Activated CD4-positive, alpha-beta T cell treated with anti-CD3 and anti-CD28 coated beads for 4 hours (primary cell): Measurements from ENCODE around the gene PLEKHJ1.

Experiments
- DNase-seq, 2 donors: peaks; one replicate each; pipeline ENCODE4 v3.0.0-alpha.2; 2020

The PLEKHJ1 gene

DNA sequence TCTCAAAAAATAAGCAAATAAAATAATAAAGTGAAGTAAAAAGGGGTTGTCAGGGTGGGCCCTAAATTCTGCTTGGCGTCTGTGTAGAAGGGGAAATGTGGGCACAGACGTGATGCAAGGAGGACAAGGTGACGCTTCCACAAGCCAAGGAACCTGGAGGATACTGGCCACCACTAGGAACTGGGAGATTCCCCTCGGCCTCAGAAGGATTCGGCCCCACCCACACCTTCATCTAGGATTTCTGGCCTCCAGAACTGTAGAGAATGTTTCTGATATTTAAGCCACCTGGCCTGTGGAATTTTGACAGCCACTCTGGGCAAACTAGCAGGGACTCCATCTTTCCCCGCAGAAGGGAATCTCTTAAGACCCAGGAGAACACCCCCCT is 1.1 kb downstream of the PLEKHJ1 start:
- no peak for DNase-seq

- DNase-seq = no peak
These were observed 2.4 kb downstream of the PLEKHJ1 start for GRCh38 chr19:2233601-2234280.

DNA sequence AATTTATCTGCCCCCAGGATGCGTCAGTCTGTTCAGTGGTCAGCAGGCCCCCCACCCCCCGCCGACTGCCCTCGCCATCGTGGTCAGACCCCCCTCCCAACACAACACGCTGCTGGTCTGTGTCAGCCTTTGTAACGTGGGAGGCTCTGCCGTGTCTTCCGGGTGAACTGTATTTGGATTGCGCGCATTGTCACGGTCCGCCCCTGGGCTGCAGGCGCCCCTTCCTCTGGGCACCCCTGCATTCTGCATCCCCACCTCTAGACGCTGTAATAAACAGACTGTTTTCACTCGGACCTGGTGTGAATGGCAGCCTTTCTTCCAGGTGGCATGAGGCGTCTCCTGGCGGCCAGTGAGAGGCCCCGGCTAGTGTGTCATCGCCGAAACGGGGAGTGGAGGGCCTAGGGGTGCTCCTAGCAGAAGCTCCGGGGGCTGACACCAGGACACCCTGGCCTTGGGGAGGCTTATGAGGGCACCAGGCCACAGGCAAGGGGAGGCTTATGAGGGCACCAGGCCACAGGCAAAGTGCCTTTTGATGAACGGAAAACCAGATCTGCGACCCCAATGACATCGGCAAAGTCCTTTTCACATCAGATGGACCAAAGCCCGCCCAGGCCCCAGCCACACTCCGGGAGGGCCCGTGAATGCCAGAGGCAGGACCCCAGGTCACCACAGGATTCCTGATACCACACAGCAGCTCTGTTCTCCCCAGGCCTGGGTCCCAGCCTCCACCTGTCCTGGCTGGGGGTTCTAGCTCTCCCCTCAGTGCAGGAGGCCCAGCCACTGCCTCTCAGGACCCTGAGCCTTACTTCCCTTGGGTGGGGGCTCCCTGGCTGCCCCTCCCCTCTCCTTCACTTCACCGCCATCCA is 3.6 kb downstream of the PLEKHJ1 start:
- no peak for DNase-seq

DNA sequence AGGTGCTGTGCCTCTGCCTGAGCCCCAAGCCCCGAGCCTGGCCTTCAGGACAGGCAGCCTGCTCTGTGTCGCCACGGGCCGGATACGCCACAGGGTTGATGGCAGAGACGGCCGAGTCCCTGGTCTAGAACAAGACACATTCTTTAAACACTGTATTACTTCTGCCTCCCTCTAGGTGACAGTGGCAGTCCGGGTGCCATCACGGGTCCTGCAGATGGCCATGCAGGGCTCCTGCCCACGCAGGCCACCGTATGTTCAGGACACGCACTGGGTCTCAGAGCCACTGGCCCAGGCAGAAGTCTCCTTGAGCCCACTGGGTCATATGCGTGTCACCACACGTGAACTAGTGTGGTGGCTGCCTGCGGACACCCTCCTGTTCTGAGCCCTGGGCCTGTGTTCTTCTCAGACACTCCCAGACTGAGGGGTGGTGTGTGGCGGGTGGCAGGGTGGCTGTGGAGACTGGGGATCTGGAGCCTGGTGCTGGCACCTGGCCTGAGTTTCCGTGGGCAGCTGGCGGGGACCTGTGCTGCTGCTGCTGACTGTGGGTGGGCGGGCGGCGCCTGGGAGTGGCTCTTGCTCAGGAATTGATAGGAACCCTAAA is 4.4 kb downstream of the PLEKHJ1 start:
- no peak for DNase-seq

- no peak for DNase-seq
These were observed 5.2 kb downstream of the PLEKHJ1 start for GRCh38 chr19:2230807-2231533.

DNA sequence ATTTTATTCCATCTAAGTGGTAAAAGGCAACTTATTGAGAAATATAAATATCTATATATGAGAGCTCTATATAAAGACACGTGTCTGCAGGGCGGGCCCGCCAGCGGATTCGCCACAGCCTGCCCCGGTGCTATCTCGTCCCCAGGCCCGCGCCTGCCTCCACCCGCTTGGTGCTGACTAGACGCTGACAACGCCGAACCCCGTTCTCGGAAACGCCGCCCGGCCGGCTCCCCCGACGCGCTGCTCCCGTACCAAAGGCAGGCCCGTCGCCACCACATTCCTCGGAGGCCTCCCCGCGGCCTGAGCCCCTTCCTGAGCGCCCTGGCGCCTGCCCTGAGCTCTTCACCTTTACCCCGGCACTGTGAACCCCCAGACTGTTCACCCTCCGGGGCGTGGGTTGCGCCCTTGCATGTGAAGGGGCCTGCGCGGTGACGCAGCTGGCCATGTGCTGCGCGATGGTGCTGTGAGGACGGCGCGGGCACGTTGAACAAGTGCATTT is 6.0 kb downstream of the PLEKHJ1 start:
- no peak for DNase-seq

DNA sequence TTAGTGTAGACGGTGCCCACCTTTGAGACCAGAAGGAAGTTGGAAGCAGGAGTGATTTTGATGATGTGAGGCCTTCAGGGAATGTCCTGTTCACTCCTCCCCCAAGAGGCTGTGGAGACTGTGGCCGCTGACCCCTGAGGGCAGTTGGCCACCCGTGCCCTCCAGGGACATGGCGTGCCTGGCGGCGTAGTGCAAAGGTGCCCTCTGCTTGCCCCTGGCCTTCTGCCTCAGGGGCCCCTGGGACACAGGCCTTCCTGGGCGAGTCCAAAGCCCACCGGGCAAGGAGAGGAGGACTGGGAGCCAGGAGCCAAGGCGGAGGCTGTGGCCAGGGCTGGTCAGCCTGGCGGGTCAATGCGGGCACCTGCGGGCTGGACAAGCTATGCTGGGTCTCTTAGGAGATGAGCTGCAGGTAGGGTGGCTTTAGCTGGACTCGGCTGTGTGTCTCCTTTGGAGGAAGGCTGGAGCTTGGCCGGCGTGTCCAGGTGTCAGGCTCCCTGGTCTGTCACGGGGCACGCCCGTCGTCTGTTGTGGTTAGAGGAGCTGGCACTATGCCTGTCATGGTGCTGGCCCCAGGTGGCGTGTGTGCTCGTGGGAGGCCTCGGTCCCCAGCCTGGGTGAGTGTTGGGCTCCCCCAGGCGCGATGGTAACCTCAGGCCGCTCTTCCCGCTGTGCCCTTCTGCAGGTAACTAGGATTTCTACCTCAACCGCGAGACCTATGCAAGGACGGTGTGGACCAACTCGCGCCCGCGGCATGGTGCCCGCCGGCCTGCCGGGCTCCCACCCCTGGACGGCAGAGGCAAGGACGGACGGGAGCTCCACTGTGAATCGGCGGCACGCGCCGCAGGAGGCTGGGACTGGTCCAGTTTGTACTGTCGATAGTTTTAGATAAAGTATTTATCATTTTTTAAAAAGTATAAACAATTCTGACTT is 6.8 kb downstream of the PLEKHJ1 start:
- DNase-seq = no peak

DNA sequence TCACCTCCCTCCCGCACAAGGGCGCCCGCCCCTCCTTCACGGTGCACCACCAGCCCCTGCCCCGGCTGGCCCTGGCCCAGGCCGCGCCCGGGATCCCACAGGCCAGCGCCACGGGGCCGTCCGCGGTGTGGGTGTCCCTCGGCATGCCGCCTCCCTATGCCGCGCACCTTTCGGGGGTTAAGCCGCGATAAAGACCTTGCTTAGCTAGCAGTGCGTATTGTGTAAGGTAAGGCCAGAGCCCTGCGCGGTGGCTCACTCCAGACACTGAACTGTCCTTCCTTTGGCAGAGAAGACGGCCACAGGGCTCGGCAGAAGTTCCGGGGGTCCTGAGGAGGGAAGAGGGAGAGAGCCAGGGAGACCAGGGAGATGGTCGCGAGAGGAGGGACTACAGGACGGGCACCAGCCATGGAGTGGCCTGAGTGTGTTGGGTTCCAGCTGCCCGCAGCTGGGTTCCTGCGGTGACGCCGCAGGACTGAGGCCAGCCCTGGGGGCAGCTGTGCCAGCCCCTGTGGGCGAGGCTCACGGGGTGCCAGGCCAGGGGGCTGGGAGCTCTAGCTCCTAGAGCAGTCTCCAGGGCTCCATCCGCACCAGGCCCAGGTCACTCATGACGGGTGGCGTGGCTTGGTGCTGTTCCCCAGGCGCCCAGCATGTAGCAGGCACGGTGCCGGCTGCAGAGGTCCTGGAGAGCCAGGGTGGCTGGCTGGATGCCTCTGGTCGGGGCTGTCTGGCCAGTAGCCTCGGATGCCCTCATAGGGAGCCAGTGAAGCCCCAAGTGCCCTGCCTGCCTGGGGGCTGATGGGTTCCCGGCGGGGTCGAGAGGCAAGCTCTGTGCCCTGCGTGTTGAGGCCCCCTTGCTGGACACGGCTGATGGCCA is 7.7 kb downstream of the PLEKHJ1 start:
- DNase-seq = no peak

- DNase-seq = no peak
These were observed 8.5 kb downstream of the PLEKHJ1 start for GRCh38 chr19:2227415-2228156.

GRCh38 chr19:2226840-2227360 is 9.2 kb downstream of the PLEKHJ1 start:
- DNase-seq = no peak

GRCh38 chr19:2226051-2226839 is 9.9 kb downstream of the PLEKHJ1 start:
- DNase-seq = no peak

- no peak for DNase-seq
These were observed 10.6 kb downstream of the PLEKHJ1 start for GRCh38 chr19:2225415-2226050.

- DNase-seq = no peak
These were observed 11.3 kb downstream of the PLEKHJ1 start for GRCh38 chr19:2224754-2225349.

DNA sequence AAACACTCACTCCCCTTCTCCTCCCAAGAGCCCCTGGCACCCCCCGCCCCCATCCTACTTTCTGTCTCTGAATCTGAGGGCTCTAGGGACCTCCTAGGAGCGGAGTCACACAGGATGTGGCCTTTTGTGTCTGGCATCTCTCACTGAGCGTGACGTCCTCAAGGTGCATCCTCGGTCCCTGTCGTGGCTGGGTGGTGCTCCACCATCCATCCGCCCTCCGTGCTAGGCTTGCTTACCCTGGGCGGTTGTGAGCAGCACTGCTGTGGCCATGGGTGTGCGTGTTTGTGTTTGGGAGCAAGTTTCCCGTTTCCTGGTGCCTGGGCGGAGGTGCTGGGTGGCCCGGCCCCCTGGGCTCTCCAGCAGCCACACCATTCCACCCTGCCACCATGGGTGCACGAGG is 12.2 kb downstream of the PLEKHJ1 start:
- no peak for DNase-seq

DNA sequence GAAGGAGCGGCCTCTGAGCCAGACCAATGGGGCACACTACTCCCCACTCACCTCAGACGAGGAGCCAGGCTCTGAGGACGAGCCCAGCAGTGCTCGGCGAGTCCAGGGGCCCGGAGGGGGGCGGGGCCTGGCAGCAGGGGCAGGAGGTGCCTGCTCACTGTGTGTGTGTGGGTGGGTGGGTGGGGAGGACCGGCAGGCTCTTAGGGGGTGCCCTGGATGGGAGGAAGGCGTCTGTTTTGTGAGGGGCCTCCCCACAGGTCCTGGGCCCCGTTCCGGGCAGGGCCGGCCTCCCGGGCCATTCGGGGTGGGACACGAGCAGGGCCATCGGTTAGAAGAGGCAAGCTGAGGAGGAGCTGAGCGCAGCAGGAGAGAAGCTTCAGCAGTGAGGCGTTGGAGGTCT is 12.7 kb downstream of the PLEKHJ1 start:
- DNase-seq = no peak

GRCh38 chr19:2221918-2222317 is 14.2 kb downstream of the PLEKHJ1 start:
- no peak for DNase-seq

DNA sequence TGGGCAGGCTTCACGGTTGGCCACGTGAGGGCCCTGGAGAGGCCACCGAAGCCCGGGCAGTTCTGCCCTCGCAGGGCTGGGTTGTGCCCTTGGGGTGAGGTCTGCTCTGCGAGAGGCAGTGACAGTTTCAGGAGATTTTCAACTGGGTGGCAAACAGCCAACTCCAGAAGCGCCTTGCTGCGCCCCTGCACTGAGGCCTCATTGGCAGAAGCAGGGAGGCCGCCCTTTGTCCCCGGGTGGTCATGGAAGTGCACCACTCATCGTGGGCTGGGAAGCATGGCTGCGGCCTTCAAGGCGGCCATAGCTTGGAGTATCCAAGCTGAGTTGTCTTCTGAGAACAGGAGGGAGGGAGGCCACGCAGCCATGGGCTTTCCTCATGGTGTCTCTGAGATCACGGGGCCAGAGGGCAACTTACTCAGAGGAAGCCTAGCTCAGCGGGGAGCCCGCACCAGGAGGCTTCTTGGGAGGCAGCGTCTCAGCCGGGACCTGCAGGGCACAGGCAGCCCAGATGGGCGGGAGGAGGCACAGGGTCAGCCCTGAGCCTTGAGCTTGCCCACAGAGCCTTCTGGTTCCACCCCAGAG is 14.8 kb downstream of the PLEKHJ1 start:
- DNase-seq = no peak

DNA sequence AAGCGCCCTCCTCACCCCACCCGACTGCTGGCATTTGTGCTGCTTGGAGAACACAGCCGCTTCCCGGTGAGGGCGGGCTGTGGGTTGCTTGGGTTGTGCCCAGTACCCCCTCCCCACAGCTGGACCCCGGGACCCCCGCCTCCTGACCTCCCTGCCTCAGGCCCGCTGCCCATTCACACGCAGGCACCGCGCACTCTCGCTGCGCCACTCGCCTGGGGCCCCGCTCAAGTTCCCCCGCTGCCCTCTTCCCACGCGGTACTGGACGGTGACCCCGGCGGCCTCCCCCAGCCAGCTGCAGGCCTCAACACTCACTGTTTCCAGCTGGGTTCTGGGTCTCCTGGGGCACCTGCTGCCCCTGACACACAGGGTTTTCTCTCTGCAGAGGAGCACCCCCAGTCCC is 16.4 kb downstream of the PLEKHJ1 start:
- DNase-seq = no peak
